Natural killer cell (primary cell): Measurements from ENCODE around the gene CREB5. TPM values are rescaled to one million over a fixed set of nuclear protein-coding genes. Genes with fewer than 3 reads are reported as not detected.

Experiments
- ATAC-seq, 3 donors: fragments of 150-1000 bp in 2 of 3; fragments of 200-7000 bp in 1 of 3; cut with Tn5 transposase; 1 replicate in 1 of 3; 2 replicates in 2 of 3; pipeline ENCODE4 v1.10.0; 2021; ENCODE audit warnings: mild to moderate bottlenecking in 2 of 3, moderate library complexity in 2 of 3
- DNase-seq, 2 donors: peaks; one replicate each; pipeline versions ENCODE4 v3.0.0 to v3.0.0-alpha.2; 2013 to 2021; ENCODE audit warnings: mixed read lengths in 1 of 2
- H3K27ac ChIP-seq: one replicate; pipeline ENCODE4 v1.5.1; 2013; ENCODE audit warnings: mild to moderate bottlenecking, low read length
- H3K27me3 ChIP-seq: one replicate; pipeline ENCODE4 v1.6.1; 2013; ENCODE audit warnings: low read length; ENCODE audit not compliant: control insufficient read depth, insufficient read depth
- H3K36me3 ChIP-seq: one replicate; pipeline ENCODE4 v1.6.1; 2013; ENCODE audit warnings: low read length; ENCODE audit not compliant: control insufficient read depth, insufficient read depth
- H3K4me1 ChIP-seq: one replicate; pipeline ENCODE4 v1.6.1; 2013; ENCODE audit warnings: low read length; ENCODE audit not compliant: control insufficient read depth, insufficient read depth
- H3K4me3 ChIP-seq: one replicate; pipeline ENCODE4 v1.5.1; 2013; ENCODE audit warnings: low read length
- H3K9me3 ChIP-seq: one replicate; pipeline ENCODE4 v1.6.1; 2013; ENCODE audit warnings: low read length; ENCODE audit not compliant: control insufficient read depth, insufficient read depth
- H3K27ac Mint-ChIP-seq, 2 donors: one replicate each; pipeline ENCODE4 v1.8.0; 2022; ENCODE audit warnings: mild to moderate bottlenecking in 2 of 2, mixed read lengths in 2 of 2, moderate library complexity in 1 of 2
- H3K27me3 Mint-ChIP-seq, 2 donors: one replicate each; pipeline ENCODE4 v1.8.0; 2022; ENCODE audit warnings: low read depth in 2 of 2, mixed read lengths in 2 of 2
- H3K36me3 Mint-ChIP-seq: one replicate; pipeline ENCODE4 v1.8.0; 2022; ENCODE audit warnings: mixed read lengths
- H3K4me1 Mint-ChIP-seq, 2 donors: one replicate each; pipeline ENCODE4 v1.8.0; 2022; ENCODE audit warnings: mixed read lengths in 2 of 2
- H3K4me3 Mint-ChIP-seq: one replicate; pipeline ENCODE4 v1.8.0; 2022; ENCODE audit warnings: mild to moderate bottlenecking, moderate library complexity, mixed read lengths
- H3K9me3 Mint-ChIP-seq, 2 donors: one replicate each; pipeline ENCODE4 v1.8.0; 2022; ENCODE audit warnings: mixed read lengths in 2 of 2
- CTCF ChIP-seq: fragments of 200-600 bp; IDR thresholded peaks from one replicate; pipeline ENCODE4 v1.8.0; 2022; ENCODE audit warnings: antibody characterized with exemption
- WGBS: methylation state at CpG from one replicate; pipeline ENCODE4 v1.1.7; 2013; ENCODE audit warnings: missing lambda C conversion rate; ENCODE audit not compliant: insufficient coverage; 5-methylcytosine and 5-hydroxymethylcytosine counted together
- intact Hi-C: fragments of 100-400 bp; cut with micrococcal nuclease; formaldehyde crosslinking; loops from one replicate; pipeline ENCODE4 v1.14.2; 2022
- total RNA-seq, 4 donors: library from RNA; stranded (reverse); fragments of 120-200 nt in 1 of 4; gene quantifications; one replicate each; pipeline versions ENCODE4 v1.2.3 to v1.2.4, GENCODE V29; 2013 to 2022

Gene CREB5
- total RNA-seq, 3 donors from 2014 or later (not counting 1 experiment from before 2014, with no cell fraction given): 0.52 to 7.0 (median 0.89) TPM

- Histone ChIP-seq H3K36me3 (no peaks in the 10 kb centered on the region), H3K27ac (no peak overlapping the region), H3K9me3 (no peaks in the 10 kb centered on the region), H3K4me3 (no peak overlapping the region), H3K4me1 (no peaks in the 10 kb centered on the region), H3K27me3 (no peaks in the 10 kb centered on the region)
- no peak overlapping the region for H3K4me3 Mint-ChIP-seq
- 77% methylated on average over 7 of the region's 7 CpGs for WGBS
- H3K27ac Mint-ChIP-seq: no peak overlapping the region
- intact Hi-C loops: no loop called here
- ATAC-seq: no peak
- H3K36me3 Mint-ChIP-seq: no peaks in the 10 kb centered on the region
- TF ChIP-seq CTCF: no peak
- no peaks in the 10 kb centered on the region for H3K4me1 Mint-ChIP-seq
- H3K27me3 Mint-ChIP-seq: peaks cover 15 to 29% of the 10 kb centered on the region in 2 donors
- H3K9me3 Mint-ChIP-seq: no peaks in the 10 kb centered on the region
- DNase-seq: no peak
Observed at GRCh38 chr7:28371846-28372245, 40.5 kb upstream of the CREB5 start.

DNA sequence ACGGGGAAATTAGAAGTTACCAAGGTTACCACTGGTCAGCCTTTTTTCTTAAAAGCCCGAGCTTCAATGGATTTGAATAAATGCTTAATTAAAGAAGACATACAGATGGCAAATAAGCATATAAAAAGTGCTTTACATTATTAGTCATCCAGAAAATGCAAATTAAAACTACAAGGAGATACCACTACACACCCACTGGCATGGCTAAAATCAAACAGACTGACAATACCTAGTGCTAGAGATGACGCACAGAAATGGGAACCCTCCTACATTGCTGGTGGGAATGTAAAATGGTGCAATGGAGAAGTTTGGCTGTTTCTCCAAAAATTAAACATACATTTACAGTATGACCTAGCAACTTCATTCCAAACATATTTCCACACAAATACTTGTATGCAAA lies 38.3 kb upstream of the CREB5 start:
- Histone ChIP-seq H3K4me3 (no peak overlapping the region), H3K27ac (no peak overlapping the region), H3K36me3 (no peaks in the 10 kb centered on the region), H3K4me1 (no peaks in the 10 kb centered on the region), H3K9me3 (no peaks in the 10 kb centered on the region), H3K27me3 (no peaks in the 10 kb centered on the region)
- no peak for ATAC-seq
- intact Hi-C loops: no loop called here
- no peak for TF ChIP-seq CTCF
- H3K4me1 Mint-ChIP-seq: no peaks in the 10 kb centered on the region
- no peak overlapping the region for H3K27ac Mint-ChIP-seq
- WGBS: 60% methylated on average over 1 of the region's 3 CpGs
- H3K36me3 Mint-ChIP-seq: no peaks in the 10 kb centered on the region
- H3K27me3 Mint-ChIP-seq: peaks cover 10 to 34% of the 10 kb centered on the region in 2 donors
- H3K9me3 Mint-ChIP-seq: no peaks in the 10 kb centered on the region
- no peak overlapping the region for H3K4me3 Mint-ChIP-seq
- DNase-seq: no peak

- 86% methylated on average over 1 of the region's 1 CpG for WGBS
- H3K27me3 Mint-ChIP-seq: peaks cover 9 to 34% of the 10 kb centered on the region in 2 donors
- no peak overlapping the region for H3K4me3 Mint-ChIP-seq
- no peaks in the 10 kb centered on the region for H3K36me3 Mint-ChIP-seq
- Histone ChIP-seq H3K9me3 (no peaks in the 10 kb centered on the region), H3K36me3 (no peaks in the 10 kb centered on the region), H3K4me3 (no peak overlapping the region), H3K27ac (no peak overlapping the region), H3K4me1 (no peaks in the 10 kb centered on the region), H3K27me3 (no peaks in the 10 kb centered on the region)
- DNase-seq: no peak
- no peaks in the 10 kb centered on the region for H3K4me1 Mint-ChIP-seq
- no peak for ATAC-seq
- no peak for TF ChIP-seq CTCF
- no peak overlapping the region for H3K27ac Mint-ChIP-seq
- no peaks in the 10 kb centered on the region for H3K9me3 Mint-ChIP-seq
- intact Hi-C loops: no loop called here
Observed at GRCh38 chr7:28375729-28376128, 36.6 kb upstream of the CREB5 start.

GRCh38 chr7:28376634-28377033 lies 35.7 kb upstream of the CREB5 start:
- Histone ChIP-seq H3K9me3 (no peaks in the 10 kb centered on the region), H3K4me3 (no peak overlapping the region), H3K27me3 (no peaks in the 10 kb centered on the region), H3K27ac (no peak overlapping the region), H3K36me3 (no peaks in the 10 kb centered on the region), H3K4me1 (no peaks in the 10 kb centered on the region)
- Mint-ChIP-seq H3K27ac (no peak overlapping the region), H3K36me3 (no peaks in the 10 kb centered on the region), H3K4me3 (no peak overlapping the region), H3K4me1 (no peaks in the 10 kb centered on the region), H3K27me3 (peaks cover 6 to 33% of the 10 kb centered on the region in 2 donors), H3K9me3 (no peaks in the 10 kb centered on the region)
- ATAC-seq (no peak), DNase-seq (no peak)
- WGBS: 100% methylated on average over 2 of the region's 2 CpGs
- TF ChIP-seq CTCF: no peak
- intact Hi-C loops: no loop called here
